ENCODE data around the gene SLC16A5. TPM values are rescaled to one million over a fixed set of nuclear protein-coding genes. Genes with fewer than 3 reads are reported as not detected.

SLC16A5 gene
- total RNA-seq, 1 experiment from 2014 or later: 33.8 TPM

GRCh38 chr17:75147878-75148546 lies 60.3 kb downstream of the SLC16A5 start:
- no peak overlapping the region for H3K4me3 ChIP-seq (ENCODE audit: low read depth, low read length)
- peak in 1 of 2 experiments; percentile 12 for DNase-seq
- H3K27me3 ChIP-seq (replicated peaks; ENCODE audit: control insufficient read depth, insufficient read depth, low read length): no peaks in the 10 kb centered on the region
- Mint-ChIP-seq H3K4me1 (ENCODE audit: low read depth, unreplicated experiment) (peaks cover 21% of the 10 kb centered on the region), H3K36me3 (ENCODE audit: insufficient read depth, unreplicated experiment) (peaks cover 94% of the 10 kb centered on the region), H3K9me3 (ENCODE audit: unreplicated experiment) (no peaks in the 10 kb centered on the region), H3K27me3 (ENCODE audit: insufficient read depth, unreplicated experiment) (no peaks in the 10 kb centered on the region), H3K4me3 (ENCODE audit: unreplicated experiment) (no peak overlapping the region), H3K27ac (ENCODE audit: unreplicated experiment) (no peak overlapping the region)
- ChIA-PET CTCF (no interaction called here), POLR2A (no interaction called here)
- H3K9me3 ChIP-seq: no peaks in the 10 kb centered on the region
- intact Hi-C loops (cut with micrococcal nuclease; ENCODE audit: unreplicated experiment): no loop called here
- peaks cover 6% of the 10 kb centered on the region for H3K4me1 ChIP-seq
- no TSS peak for BruUV-seq (replicated peaks)
- TF ChIP-seq CTCF (IDR thresholded peaks at IDR 0.05; ENCODE audit: insufficient read depth in 1 of 2, low read depth in 1 of 2, low read length in 1 of 2, severe bottlenecking in 1 of 2, unreplicated experiment in 1 of 2): no peak
- H3K36me3 ChIP-seq (ENCODE audit: control insufficient read depth, insufficient read depth, low read length): peaks cover 5% of the 10 kb centered on the region

GRCh38 chr17:75151930-75152329 lies 64.2 kb downstream of the SLC16A5 start:
- ChIA-PET POLR2A (no interaction called here), CTCF (no interaction called here)
- intact Hi-C loops (cut with micrococcal nuclease; ENCODE audit: unreplicated experiment): no loop called here
- H3K27me3 ChIP-seq (replicated peaks; ENCODE audit: control insufficient read depth, insufficient read depth, low read length): no peaks in the 10 kb centered on the region
- H3K9me3 ChIP-seq: no peaks in the 10 kb centered on the region
- Mint-ChIP-seq H3K36me3 (ENCODE audit: insufficient read depth, unreplicated experiment) (peaks cover 89% of the 10 kb centered on the region), H3K9me3 (ENCODE audit: unreplicated experiment) (no peaks in the 10 kb centered on the region), H3K4me1 (ENCODE audit: low read depth, unreplicated experiment) (peaks cover 34% of the 10 kb centered on the region), H3K4me3 (ENCODE audit: unreplicated experiment) (peak overlapping the region; percentile 98), H3K27me3 (ENCODE audit: insufficient read depth, unreplicated experiment) (no peaks in the 10 kb centered on the region), H3K27ac (ENCODE audit: unreplicated experiment) (peak overlapping the region; percentile 95)
- BruUV-seq (replicated peaks): no TSS peak
- peaks cover 12% of the 10 kb centered on the region for H3K4me1 ChIP-seq
- no peak for TF ChIP-seq CTCF (IDR thresholded peaks at IDR 0.05; ENCODE audit: insufficient read depth in 1 of 2, low read depth in 1 of 2, low read length in 1 of 2, severe bottlenecking in 1 of 2, unreplicated experiment in 1 of 2)
- H3K4me3 ChIP-seq (ENCODE audit: low read depth, low read length): no peak overlapping the region
- peaks cover 2% of the 10 kb centered on the region; the same call in 1 of the 2 replicates for H3K36me3 ChIP-seq (ENCODE audit: control insufficient read depth, insufficient read depth, low read length)
- no peak for DNase-seq

- Mint-ChIP-seq H3K27me3 (ENCODE audit: insufficient read depth, unreplicated experiment) (no peaks in the 10 kb centered on the region), H3K4me3 (ENCODE audit: unreplicated experiment) (peak overlapping the region; percentile 98), H3K4me1 (ENCODE audit: low read depth, unreplicated experiment) (peaks cover 34% of the 10 kb centered on the region), H3K9me3 (ENCODE audit: unreplicated experiment) (no peaks in the 10 kb centered on the region), H3K27ac (ENCODE audit: unreplicated experiment) (peak overlapping the region; percentile 95), H3K36me3 (ENCODE audit: insufficient read depth, unreplicated experiment) (peaks cover 85% of the 10 kb centered on the region)
- Histone ChIP-seq H3K9me3 (no peaks in the 10 kb centered on the region), H3K36me3 (ENCODE audit: control insufficient read depth, insufficient read depth, low read length) (peaks cover 1% of the 10 kb centered on the region; the same call in 1 of the 2 replicates), H3K4me1 (peaks cover 12% of the 10 kb centered on the region), H3K4me3 (ENCODE audit: low read depth, low read length) (peak overlapping the region; percentile 91), H3K27me3 (replicated peaks; ENCODE audit: control insufficient read depth, insufficient read depth, low read length) (no peaks in the 10 kb centered on the region)
- no peak for TF ChIP-seq CTCF (IDR thresholded peaks at IDR 0.05; ENCODE audit: insufficient read depth in 1 of 2, low read depth in 1 of 2, low read length in 1 of 2, severe bottlenecking in 1 of 2, unreplicated experiment in 1 of 2)
- no TSS peak for BruUV-seq (replicated peaks)
- ChIA-PET CTCF (no interaction called here), POLR2A (no interaction called here)
- intact Hi-C loops (cut with micrococcal nuclease; ENCODE audit: unreplicated experiment): no loop called here
- no peak for DNase-seq
Observed at GRCh38 chr17:75152523-75152921, 64.8 kb downstream of the SLC16A5 start.

Measured in Caco-2 (cell line).